ENCODE measurements around the gene PCYOX1L.

Gene PCYOX1L

GRCh38 chr5:149407323-149408251 lies 49.7 kb downstream of the PCYOX1L start:
- no peak for DNase-seq (ENCODE audit: low spot score)

- DNase-seq (ENCODE audit: low spot score) = no peak
Measured at GRCh38 chr5:149408252-149409099, 50.6 kb downstream of the PCYOX1L start.

- DNase-seq (ENCODE audit: low spot score) = no peak
Measured at GRCh38 chr5:149409268-149409948, 51.6 kb downstream of the PCYOX1L start.

GRCh38 chr5:149410071-149410470 lies 52.2 kb downstream of the PCYOX1L start:
- no peak for DNase-seq (ENCODE audit: low spot score)

GRCh38 chr5:149410721-149411432 lies 53.0 kb downstream of the PCYOX1L start:
- no peak for DNase-seq (ENCODE audit: low spot score)

- DNase-seq (ENCODE audit: low spot score) = no peak
Measured at GRCh38 chr5:149411738-149412519, 54.1 kb downstream of the PCYOX1L start.

GRCh38 chr5:149412783-149413476 lies 55.1 kb downstream of the PCYOX1L start:
- DNase-seq (ENCODE audit: low spot score) = no peak

- no peak for DNase-seq (ENCODE audit: low spot score)
Measured at GRCh38 chr5:149413477-149414210, 55.8 kb downstream of the PCYOX1L start.

GRCh38 chr5:149414405-149415065 lies 56.7 kb downstream of the PCYOX1L start:
- no peak for DNase-seq (ENCODE audit: low spot score)

- no peak for DNase-seq (ENCODE audit: low spot score)
Measured at GRCh38 chr5:149415066-149415967, 57.5 kb downstream of the PCYOX1L start.

- no peak for DNase-seq (ENCODE audit: low spot score)
Measured at GRCh38 chr5:149416987-149417710, 59.3 kb downstream of the PCYOX1L start.

- DNase-seq (ENCODE audit: low spot score) = no peak
Measured at GRCh38 chr5:149417711-149418368, 60.0 kb downstream of the PCYOX1L start.

- no peak for DNase-seq (ENCODE audit: low spot score)
Measured at GRCh38 chr5:149418910-149419531, 61.2 kb downstream of the PCYOX1L start.
